Gastroesophageal sphincter (tissue), 3 donors: ENCODE measurements around the gene MOK.

Source experiments
- CTCF ChIP-seq, 4 experiments: fragments of 200-600 bp in 2 of 4; fragments of 450-650 bp in 2 of 4; sonication (generic) in 1 of 4; IDR thresholded peaks; one replicate each; pipeline ENCODE4 v1.5.1; 2017 to 2019; ENCODE audit warnings: antibody characterized with exemption in 4 of 4, mild to moderate bottlenecking in 2 of 4, moderate library complexity in 2 of 4
- POLR2A ChIP-seq, 2 donors: fragments of 450-650 bp; IDR thresholded peaks; one replicate each; pipeline ENCODE4 v1.6.1; 2017; ENCODE audit warnings: antibody characterized with exemption in 2 of 2, mild to moderate bottlenecking in 2 of 2, moderate library complexity in 1 of 2
- POLR2AphosphoS5 ChIP-seq: sonication (generic); formaldehyde crosslinking; IDR thresholded peaks from one replicate; pipeline ENCODE4 v1.6.1; 2017; ENCODE audit warnings: antibody characterized with exemption

- TF ChIP-seq CTCF (IDR thresholded peaks at IDR 0.05), result no peak
- TF ChIP-seq POLR2A (IDR thresholded peaks at IDR 0.05), result no peak
- TF ChIP-seq POLR2AphosphoS5, result no peak
These were observed 89.3 kb downstream of the MOK start for GRCh38 chr14:102215576-102216250.
